GM12891 (cell line): ENCODE measurements around the gene PDE8A.

Experiments
- POLR2A ChIP-seq: IDR thresholded peaks from 2 replicates; pipeline ENCODE4 v1.6.1; 2011; ENCODE audit warnings: low read depth, low read length, control low read depth
- POLR2AphosphoS5 ChIP-seq: IDR thresholded peaks from 2 replicates; pipeline ENCODE4 v1.6.1; 2011; ENCODE audit warnings: low read depth, low read length, control low read depth
- SPI1 ChIP-seq: IDR thresholded peaks from 2 replicates; pipeline ENCODE4 v1.6.1; 2011; ENCODE audit warnings: low read depth, low read length, control low read depth
- TAF1 ChIP-seq: IDR thresholded peaks from 2 replicates; pipeline ENCODE4 v1.6.1; 2011; ENCODE audit warnings: low read depth, low read length, control low read depth

GRCh38 chr15:85112997-85113396, 131.3 kb downstream of the PDE8A start:
- TF ChIP-seq POLR2AphosphoS5 (no peak), TAF1 (no peak), POLR2A (no peak), SPI1 (no peak)
